Gastroesophageal sphincter (tissue), 3 donors: ENCODE data around the gene EPB41L4B.

ENCODE experiments used
- CTCF ChIP-seq, 4 experiments: fragments of 200-600 bp in 2 of 4; fragments of 450-650 bp in 2 of 4; sonication (generic) in 1 of 4; IDR thresholded peaks; one replicate each; pipeline ENCODE4 v1.5.1; 2017 to 2019; ENCODE audit warnings: antibody characterized with exemption in 4 of 4, mild to moderate bottlenecking in 2 of 4, moderate library complexity in 2 of 4
- POLR2AphosphoS5 ChIP-seq: sonication (generic); formaldehyde crosslinking; IDR thresholded peaks from one replicate; pipeline ENCODE4 v1.6.1; 2017; ENCODE audit warnings: antibody characterized with exemption

DNA sequence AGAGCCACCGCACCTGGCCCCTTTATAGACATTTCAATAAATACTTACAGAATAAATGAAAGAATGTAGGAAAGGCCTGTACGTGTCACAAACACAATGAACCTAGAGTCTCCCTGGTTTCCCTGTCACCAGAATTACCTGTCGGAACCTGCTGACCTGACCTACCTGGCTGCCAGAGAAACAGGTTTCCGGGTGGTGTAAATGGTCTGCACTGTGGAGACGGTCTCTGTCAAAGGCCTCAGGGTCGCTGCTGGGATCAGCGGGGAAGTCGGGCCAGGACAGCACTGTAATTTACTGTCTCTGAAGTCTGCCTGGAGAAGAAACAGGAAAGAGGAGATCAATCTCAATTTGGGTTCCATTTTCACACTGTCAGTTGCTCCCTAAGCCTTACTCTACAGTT is 144.5 kb downstream of the EPB41L4B start:
- TF ChIP-seq CTCF (IDR thresholded peaks at IDR 0.05) (no peak), POLR2AphosphoS5 (no peak)
